PC-9 (cell line): ENCODE measurements around the gene C1orf159. TPM values are rescaled to one million over a fixed set of nuclear protein-coding genes. Genes with fewer than 3 reads are reported as not detected.

ENCODE experiments used
- BruUV-seq: library from RNA; stranded (reverse); fragments of 400-500 nt; replicated peaks from 2 replicates; lab custom pipeline; 2021; lab: Mats Ljungman, UMichigan
- CTCF ChIA-PET: fragments of 300-600 bp; sonication (Branson Sonifier 250); formaldehyde crosslinking; loops from one replicate; lab custom pipeline; 2022; ENCODE audit warnings: antibody characterized with exemption; lab: Charles Lee
- POLR2A ChIA-PET: fragments of 300-600 bp; sonication (Branson Sonifier 250); formaldehyde crosslinking; loops from one replicate; lab custom pipeline; 2022; ENCODE audit warnings: antibody characterized with exemption; ENCODE audit not compliant: unreplicated experiment; lab: Charles Lee
- DNase-seq, 2 experiments: peaks; one replicate each; pipeline versions ENCODE4 v3.0.0 to v3.0.0-alpha.2; 2015 to 2022; ENCODE audit warnings: mixed read lengths in 1 of 2
- H2AFZ ChIP-seq: fragments of 200-600 bp; sonication (generic); 2 replicates; pipeline ENCODE4 v1.8.1; 2017; ENCODE audit warnings: antibody characterized with exemption
- H3F3A ChIP-seq: fragments of 200-600 bp; sonication (generic); 2 replicates; pipeline ENCODE4 v1.8.1; 2017; ENCODE audit warnings: antibody characterized with exemption, mild to moderate bottlenecking, low read depth; ENCODE audit not compliant: insufficient read depth
- H3K27ac ChIP-seq: fragments of 200-600 bp; sonication (generic); 2 replicates; pipeline ENCODE4 v1.6.1; 2016; ENCODE audit warnings: mixed run types
- H3K27me3 ChIP-seq: fragments of 200-600 bp; sonication (generic); 2 replicates; pipeline ENCODE4 v1.6.1; 2016; ENCODE audit warnings: low read depth, mixed run types; ENCODE audit not compliant: insufficient read depth
- H3K36me3 ChIP-seq: fragments of 200-600 bp; sonication (generic); 2 replicates; pipeline ENCODE4 v1.6.1; 2016; ENCODE audit warnings: low read depth, mixed run types
- H3K4me1 ChIP-seq: fragments of 200-600 bp; sonication (generic); replicated peaks from 2 replicates; pipeline ENCODE4 v1.6.1; 2016; ENCODE audit warnings: mixed run types; ENCODE audit not compliant: insufficient read depth
- H3K4me2 ChIP-seq: fragments of 200-600 bp; sonication (generic); 2 replicates; pipeline ENCODE4 v1.6.1; 2017; ENCODE audit warnings: mixed run types
- H3K4me3 ChIP-seq: fragments of 200-600 bp; sonication (generic); 2 replicates; pipeline ENCODE4 v1.6.1; 2016; ENCODE audit warnings: mixed run types
- H3K79me2 ChIP-seq: fragments of 200-600 bp; sonication (generic); 2 replicates; pipeline ENCODE4 v1.6.1; 2017; ENCODE audit warnings: low read depth, mixed run types
- H3K9me2 ChIP-seq: fragments of 200-600 bp; sonication (generic); 2 replicates; pipeline ENCODE4 v1.8.1; 2017; ENCODE audit warnings: mild to moderate bottlenecking; ENCODE audit not compliant: insufficient read depth
- H3K9me3 ChIP-seq: fragments of 200-600 bp; sonication (generic); 2 replicates; pipeline ENCODE4 v1.8.1; 2016; ENCODE audit warnings: low read depth; ENCODE audit not compliant: insufficient read depth
- H4K20me1 ChIP-seq: fragments of 200-600 bp; sonication (generic); 2 replicates; pipeline ENCODE4 v1.8.1; 2017; ENCODE audit not compliant: insufficient read depth
- EZH2 ChIP-seq: fragments of 200-600 bp; sonication (generic); IDR thresholded peaks from 2 replicates; pipeline ENCODE4 v1.8.0; 2017; ENCODE audit warnings: antibody characterized with exemption, low read depth
- intact Hi-C: fragments of 100-400 bp; cut with micrococcal nuclease; formaldehyde crosslinking; loops from one replicate; pipeline ENCODE4 v1.10.0; 2022; ENCODE audit not compliant: unreplicated experiment
- total RNA-seq: library from RNA; stranded (reverse); gene quantifications from 2 replicates; pipeline ENCODE4 v1.2.3, GENCODE V29; 2021
- TF ChIP-seq, protein P1 (sequence below): fragments of 200-600 bp; sonication (generic); conservative IDR thresholded peaks from 2 replicates; pipeline ENCODE4 v1.6.1; 2017; ENCODE audit warnings: mixed run types, antibody characterized with exemption, mild to moderate bottlenecking, moderate library complexity

C1orf159 gene
- total RNA-seq, 1 experiment from 2014 or later, result 31.1 TPM

- Histone ChIP-seq H3K79me2 (peaks cover 33% of the 10 kb centered on the region), H4K20me1 (no peaks in the 10 kb centered on the region), H3K27me3 (no peaks in the 10 kb centered on the region), H3K9me2 (no peaks in the 10 kb centered on the region), H3F3A (peaks cover 71% of the 10 kb centered on the region), H3K36me3 (no peaks in the 10 kb centered on the region), H3K4me2 (peak overlapping the region; percentile 76), H3K4me3 (peak overlapping the region; percentile 86), H2AFZ (no peak overlapping the region; the same call in 1 of the 2 replicates), H3K9me3 (no peaks in the 10 kb centered on the region), H3K4me1 (peaks cover 52% of the 10 kb centered on the region), H3K27ac (peak overlapping the region; percentile 87)
- DNase-seq, result peak; percentile 86 to 88
- TF ChIP-seq, protein P1, sequence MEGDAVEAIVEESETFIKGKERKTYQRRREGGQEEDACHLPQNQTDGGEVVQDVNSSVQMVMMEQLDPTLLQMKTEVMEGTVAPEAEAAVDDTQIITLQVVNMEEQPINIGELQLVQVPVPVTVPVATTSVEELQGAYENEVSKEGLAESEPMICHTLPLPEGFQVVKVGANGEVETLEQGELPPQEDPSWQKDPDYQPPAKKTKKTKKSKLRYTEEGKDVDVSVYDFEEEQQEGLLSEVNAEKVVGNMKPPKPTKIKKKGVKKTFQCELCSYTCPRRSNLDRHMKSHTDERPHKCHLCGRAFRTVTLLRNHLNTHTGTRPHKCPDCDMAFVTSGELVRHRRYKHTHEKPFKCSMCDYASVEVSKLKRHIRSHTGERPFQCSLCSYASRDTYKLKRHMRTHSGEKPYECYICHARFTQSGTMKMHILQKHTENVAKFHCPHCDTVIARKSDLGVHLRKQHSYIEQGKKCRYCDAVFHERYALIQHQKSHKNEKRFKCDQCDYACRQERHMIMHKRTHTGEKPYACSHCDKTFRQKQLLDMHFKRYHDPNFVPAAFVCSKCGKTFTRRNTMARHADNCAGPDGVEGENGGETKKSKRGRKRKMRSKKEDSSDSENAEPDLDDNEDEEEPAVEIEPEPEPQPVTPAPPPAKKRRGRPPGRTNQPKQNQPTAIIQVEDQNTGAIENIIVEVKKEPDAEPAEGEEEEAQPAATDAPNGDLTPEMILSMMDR, result no peak
- no peak for TF ChIP-seq EZH2
- intact Hi-C loops, result loop anchor here (5.0 kb wide), 2 partner anchors 48 to 68 kb away; partner anchors contain the start of genes AGRN and HES4
- ChIA-PET CTCF (interaction anchor here (0.5 kb wide), 1 partner anchor 79 kb away, joined by 3 read pairs; no protein-coding TSS in a partner anchor), POLR2A (no interaction called here)
- no TSS peak for BruUV-seq
These were observed 45.9 kb downstream of the C1orf159 start for GRCh38 chr1:1069711-1070676.

DNA sequence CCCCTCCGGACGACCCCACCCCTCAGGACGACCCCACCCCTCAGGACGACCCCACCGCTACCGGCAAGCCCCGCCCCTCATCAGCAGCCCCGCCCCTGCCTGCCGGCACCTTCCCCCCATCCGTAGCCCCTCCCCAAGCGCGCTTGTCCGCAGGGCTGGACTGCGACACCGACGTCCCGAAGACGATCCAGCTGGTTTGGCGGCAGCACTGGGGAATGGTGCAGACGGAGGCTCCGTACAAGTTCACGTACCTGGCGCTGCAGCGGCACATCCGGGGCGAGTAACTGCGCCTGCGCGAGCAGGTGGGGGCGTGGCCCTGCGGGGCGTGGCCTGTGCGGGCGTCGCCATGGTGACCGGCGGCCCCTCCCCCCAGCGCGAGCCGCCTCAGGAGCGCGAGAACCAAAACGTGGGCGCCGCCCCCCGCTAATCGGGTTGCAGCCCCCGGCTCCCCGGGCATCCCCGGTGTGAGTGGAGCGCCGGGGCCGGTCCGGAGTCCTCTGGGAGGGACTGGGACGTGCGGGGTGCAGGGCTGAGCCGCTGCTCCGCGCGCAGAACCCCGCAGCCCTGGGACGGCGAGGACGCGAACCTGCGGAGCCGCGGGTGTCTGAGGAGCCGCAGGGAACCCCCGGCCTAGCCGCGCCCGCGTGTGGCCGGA, 46.7 kb downstream of the C1orf159 start:
- peaks cover 48% of the 10 kb centered on the region for H3K4me1 ChIP-seq
- CTCF ChIA-PET, result interaction anchor here (0.5 kb wide), 1 partner anchor 80 kb away, joined by 3 read pairs; no protein-coding TSS in a partner anchor

More for the DNA sequence above, 46.7 kb downstream of the C1orf159 start:
- Histone ChIP-seq H3K36me3 (no peaks in the 10 kb centered on the region), H3K9me2 (no peaks in the 10 kb centered on the region), H3K27ac (peak overlapping the region; percentile 87), H3K27me3 (no peaks in the 10 kb centered on the region), H4K20me1 (no peaks in the 10 kb centered on the region), H3K4me2 (peak overlapping the region; percentile 76), H2AFZ (no peak overlapping the region; the same call in 1 of the 2 replicates), H3K79me2 (peaks cover 33% of the 10 kb centered on the region), H3K9me3 (no peaks in the 10 kb centered on the region), H3K4me3 (peak overlapping the region; percentile 86), H3F3A (peaks cover 67% of the 10 kb centered on the region)
- POLR2A ChIA-PET, result no interaction called here
- intact Hi-C loops, result no loop called here
- BruUV-seq, result no TSS peak
- TF ChIP-seq EZH2, result no peak
- TF ChIP-seq, protein P1, result no peak
- DNase-seq, result peak; percentile 86 to 93
